Smooth muscle cell of bladder (primary cell): ENCODE data around the gene KTI12. TPM values are rescaled to one million over a fixed set of nuclear protein-coding genes. Genes with fewer than 3 reads are reported as not detected.

Experiments used
- total RNA-seq: library from RNA; depleted of rRNA; stranded (reverse); fragments of >200 nt; gene quantifications from 2 replicates; pipeline ENCODE4 v1.2.3, GENCODE V29; 2014

KTI12 gene, protein sequence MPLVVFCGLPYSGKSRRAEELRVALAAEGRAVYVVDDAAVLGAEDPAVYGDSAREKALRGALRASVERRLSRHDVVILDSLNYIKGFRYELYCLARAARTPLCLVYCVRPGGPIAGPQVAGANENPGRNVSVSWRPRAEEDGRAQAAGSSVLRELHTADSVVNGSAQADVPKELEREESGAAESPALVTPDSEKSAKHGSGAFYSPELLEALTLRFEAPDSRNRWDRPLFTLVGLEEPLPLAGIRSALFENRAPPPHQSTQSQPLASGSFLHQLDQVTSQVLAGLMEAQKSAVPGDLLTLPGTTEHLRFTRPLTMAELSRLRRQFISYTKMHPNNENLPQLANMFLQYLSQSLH
- total RNA-seq: 7.4 and 9.9 TPM in 2 replicates

DNA sequence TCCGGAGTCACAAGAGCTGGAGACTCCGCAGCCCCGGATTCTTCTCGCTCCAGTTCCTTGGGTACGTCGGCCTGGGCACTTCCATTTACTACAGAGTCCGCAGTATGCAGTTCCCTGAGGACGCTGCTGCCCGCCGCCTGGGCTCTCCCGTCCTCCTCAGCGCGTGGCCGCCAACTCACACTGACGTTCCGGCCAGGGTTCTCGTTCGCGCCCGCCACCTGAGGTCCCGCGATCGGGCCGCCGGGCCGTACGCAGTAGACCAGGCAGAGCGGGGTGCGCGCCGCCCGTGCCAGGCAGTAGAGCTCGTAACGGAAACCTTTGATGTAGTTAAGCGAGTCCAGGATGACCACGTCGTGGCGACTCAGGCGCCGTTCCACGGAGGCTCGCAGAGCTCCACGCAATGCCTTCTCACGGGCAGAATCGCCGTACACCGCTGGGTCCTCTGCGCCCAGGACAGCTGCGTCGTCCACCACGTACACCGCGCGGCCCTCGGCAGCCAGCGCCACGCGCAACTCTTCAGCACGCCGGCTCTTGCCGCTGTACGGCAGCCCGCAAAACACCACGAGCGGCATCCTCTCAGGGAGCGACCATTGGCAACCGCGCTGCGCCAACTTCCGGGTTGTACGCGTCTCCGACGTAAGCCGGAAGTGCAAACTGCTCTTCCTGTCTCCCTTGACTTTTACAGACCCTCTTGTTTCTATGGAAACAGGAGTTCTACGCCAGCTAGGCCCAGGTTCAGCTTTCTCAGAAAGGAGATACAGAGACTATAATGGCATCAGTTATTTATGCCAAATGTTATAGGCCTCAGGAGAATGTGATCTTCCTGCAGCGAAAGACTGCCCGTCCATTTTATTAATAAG, at the start of gene KTI12:
Gene KTI12, minus strand, starts transcription at position 621 of the 860 bp plus-strand sequence. Its CDS starts 49 bp downstream, at position 572.

DNA sequence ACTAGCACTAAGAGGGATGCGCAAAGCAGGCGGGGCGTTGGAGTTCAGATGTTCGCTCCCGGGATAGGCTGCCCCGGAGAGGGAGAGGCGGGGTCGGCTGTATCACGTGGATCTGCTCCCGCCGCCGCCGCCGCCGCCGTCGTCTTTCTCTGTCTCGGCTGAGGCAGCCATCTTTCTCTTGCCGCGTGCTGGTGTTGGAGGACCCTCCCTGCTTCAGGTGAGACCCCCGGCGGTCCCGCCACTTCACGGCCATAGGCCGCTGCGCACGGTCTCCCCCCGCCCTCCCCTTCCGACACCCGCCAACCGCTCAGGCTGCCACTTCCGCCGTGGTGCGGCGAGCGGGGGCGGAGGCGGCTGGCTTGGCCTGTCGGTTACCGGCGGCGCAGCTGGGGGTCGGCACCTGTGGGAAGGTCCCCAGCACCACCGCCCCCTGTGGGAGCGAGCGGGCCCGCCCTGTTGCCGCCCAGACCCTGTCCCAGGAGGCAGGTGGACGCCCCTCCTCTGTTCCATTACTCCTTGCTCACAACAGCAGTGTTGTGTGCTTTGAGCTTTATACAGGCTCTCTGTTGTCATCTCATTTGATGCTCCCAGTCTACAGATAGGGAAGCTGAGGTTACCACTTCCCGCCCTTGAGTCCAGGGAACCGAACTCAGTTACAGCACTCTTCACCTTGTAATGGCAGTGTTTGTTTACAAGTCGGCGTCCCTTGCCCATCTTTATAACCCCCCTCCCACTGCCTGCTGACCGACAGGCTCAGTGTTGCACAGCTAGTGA, 22.7 kb upstream of the KTI12 start, which contains the start of gene BTF3L4:
Gene BTF3L4, plus strand, starts transcription at position 133 of the 774 bp plus-strand sequence. CDS start 3,553 bp downstream, outside the sequence.

DNA sequence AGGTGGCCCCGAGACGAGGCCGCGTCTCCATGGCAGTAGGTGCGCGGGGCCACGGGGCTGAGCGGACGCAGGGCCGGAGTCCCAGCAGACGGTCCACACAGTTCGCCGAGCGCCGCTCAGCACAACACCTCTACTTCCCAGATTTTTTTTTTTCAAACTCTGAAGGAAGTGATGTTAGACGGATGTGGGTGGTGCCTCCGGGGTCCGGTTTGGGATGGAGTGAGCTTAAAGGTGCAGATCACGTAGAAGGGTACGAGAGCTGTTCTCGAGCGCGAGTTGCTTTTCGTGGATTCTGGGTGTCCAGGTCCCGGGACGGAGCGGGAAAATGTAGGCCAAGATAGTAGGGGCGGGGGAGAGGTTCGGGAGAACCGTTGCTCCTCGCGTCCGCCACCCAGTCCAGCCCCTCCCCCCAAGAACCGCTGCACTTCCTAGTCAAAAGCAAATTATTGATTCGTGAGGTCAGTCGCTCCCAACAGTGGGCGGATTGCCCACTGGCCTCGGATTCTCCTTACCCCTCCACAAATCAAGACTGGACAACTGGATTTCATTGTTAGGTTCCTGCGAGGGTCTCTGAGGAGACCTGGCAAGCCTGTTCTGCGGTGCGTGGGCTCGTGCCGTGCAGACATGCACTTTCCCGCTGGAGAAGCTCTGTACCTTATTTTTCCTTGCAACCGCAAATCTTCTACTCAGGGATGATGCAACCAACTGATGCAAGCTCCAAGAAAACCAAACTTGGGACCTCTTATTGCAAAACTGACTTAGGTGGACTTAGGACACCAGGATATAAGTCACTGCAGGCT, 21.7 kb upstream of the KTI12 start, which contains the start of gene TXNDC12:
Gene TXNDC12, minus strand, starts transcription at position 126 of the 800 bp plus-strand sequence. Its CDS starts 95 bp downstream, at position 31.

DNA sequence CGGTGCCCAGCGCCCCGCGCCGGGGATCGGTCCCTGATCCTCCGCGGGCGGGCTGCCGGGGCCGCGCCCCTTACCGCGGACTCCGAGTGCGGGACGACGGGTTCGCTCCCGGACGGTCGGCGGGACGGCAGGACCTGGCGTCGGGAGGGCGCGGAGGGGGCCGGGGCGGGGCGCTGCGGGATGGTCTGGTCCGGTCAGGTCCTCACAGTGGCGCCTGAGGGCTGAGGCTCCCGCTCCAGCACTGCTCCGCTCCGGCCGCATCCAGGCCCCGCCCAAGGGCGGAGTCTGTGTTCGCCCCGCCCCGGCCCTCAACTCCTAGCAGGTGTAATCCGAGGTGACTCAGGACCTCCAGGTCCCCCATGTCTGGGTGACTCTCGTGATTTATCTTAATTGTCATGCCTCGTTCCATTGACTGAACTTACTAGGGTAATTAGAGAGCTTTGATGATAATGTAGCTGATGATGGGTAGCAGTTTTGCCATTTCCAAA, 43.1 kb downstream of the KTI12 start, which contains the start of gene RAB3B:
Gene RAB3B, minus strand, starts transcription at position 223 of the 488 bp plus-strand sequence. CDS start 13,583 bp downstream, outside the sequence.

Other genes starting within 250 kb of the KTI12 start
- gene NRDC, start 155.1 kb downstream of the KTI12 start, total RNA-seq: 81.5 and 82.1 TPM in 2 replicates
- 5.2 and 7.0 TPM in 2 replicates for gene RAB3B, start 43.1 kb downstream of the KTI12 start, total RNA-seq
- 39.5 and 41.0 TPM in 2 replicates for gene TXNDC12, start 21.4 kb upstream of the KTI12 start, total RNA-seq
- 35.0 and 44.9 TPM in 2 replicates for gene BTF3L4, start 22.5 kb upstream of the KTI12 start, total RNA-seq
- gene ZFYVE9, start 108.3 kb upstream of the KTI12 start, total RNA-seq: 28.6 and 36.7 TPM in 2 replicates